NCI-H2107 (cell line): ENCODE data around the gene RPSA.
"Not testable (repeated sequence)": the region's sequence is repeated elsewhere in the genome, so short reads cannot be mapped to it uniquely, and the experiment has no call there.

Experiments used
- DNase-seq: peaks from one replicate; lab custom pipeline; 2025; lab: John Stamatoyannopoulos, UW

Gene RPSA

GRCh38 chr3:39456159-39456558 is 49.6 kb downstream of the RPSA start:
- no peak for DNase-seq

- DNase-seq, result no peak
These were observed 50.8 kb downstream of the RPSA start for GRCh38 chr3:39457361-39457760.

GRCh38 chr3:39458579-39458978 is 52.1 kb downstream of the RPSA start:
- DNase-seq, result not testable (repeated sequence)

DNA sequence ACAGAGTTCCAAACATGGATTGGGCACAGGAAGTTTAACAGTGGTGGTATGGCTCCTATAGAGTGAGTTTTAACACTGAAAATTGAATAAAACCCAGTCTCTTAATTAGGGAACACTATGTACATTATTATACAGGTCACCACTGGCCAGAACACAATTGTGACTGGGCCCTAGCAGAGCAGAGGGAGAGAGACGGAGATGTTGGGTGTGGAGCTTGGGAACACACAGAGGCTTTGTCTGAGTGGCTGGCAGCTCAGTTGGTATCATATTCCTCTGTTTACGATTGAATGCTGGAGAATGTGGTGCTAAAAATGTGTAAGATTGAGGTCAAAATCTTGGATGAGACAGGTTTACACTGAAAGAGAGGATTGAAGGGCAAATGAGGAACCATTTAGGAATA is 54.2 kb downstream of the RPSA start:
- DNase-seq, result no peak
